KMS-11 (cell line): ENCODE data around the gene EZR.

Source experiments
- H2AFZ ChIP-seq: fragments of 200-600 bp; sonication (generic); 2 replicates; pipeline ENCODE4 v1.6.1; 2016; ENCODE audit warnings: antibody characterized with exemption, mixed run types, low read depth
- H3K27ac ChIP-seq: fragments of 200-600 bp; sonication (generic); 2 replicates; pipeline ENCODE4 v1.6.1; 2016; ENCODE audit warnings: mild to moderate bottlenecking, mixed run types
- H3K27me3 ChIP-seq: fragments of 200-600 bp; sonication (generic); 2 replicates; pipeline ENCODE4 v1.6.1; 2017; ENCODE audit warnings: mild to moderate bottlenecking, low read depth, mixed run types, moderate library complexity; ENCODE audit not compliant: insufficient read depth
- H3K36me3 ChIP-seq: fragments of 200-600 bp; sonication (generic); 2 replicates; pipeline ENCODE4 v1.6.1; 2017; ENCODE audit warnings: mild to moderate bottlenecking, mixed run types; ENCODE audit not compliant: insufficient read depth
- H3K4me1 ChIP-seq: fragments of 200-600 bp; sonication (generic); 2 replicates; pipeline ENCODE4 v1.6.1; 2016; ENCODE audit warnings: mild to moderate bottlenecking, low read depth, mixed run types; ENCODE audit not compliant: poor library complexity, severe bottlenecking
- H3K4me2 ChIP-seq: fragments of 200-600 bp; sonication (generic); 2 replicates; pipeline ENCODE4 v1.7.0; 2016; ENCODE audit warnings: mild to moderate bottlenecking, mixed run types
- H3K4me3 ChIP-seq: fragments of 200-600 bp; sonication (generic); IDR thresholded peaks from 2 replicates; pipeline ENCODE4 v1.6.1; 2017; ENCODE audit warnings: low read depth, low read length, mixed read lengths; ENCODE audit not compliant: insufficient read depth
- H3K79me2 ChIP-seq: fragments of 200-600 bp; sonication (generic); 2 replicates; pipeline ENCODE4 v1.6.1; 2016; ENCODE audit warnings: low read depth, mixed run types; ENCODE audit not compliant: insufficient read depth
- H3K9ac ChIP-seq: fragments of 200-600 bp; sonication (generic); 2 replicates; pipeline ENCODE4 v1.6.1; 2016; ENCODE audit warnings: mild to moderate bottlenecking, mixed run types
- H4K20me1 ChIP-seq: fragments of 200-600 bp; sonication (generic); 2 replicates; pipeline ENCODE4 v1.6.1; 2016; ENCODE audit warnings: mild to moderate bottlenecking, mixed run types; ENCODE audit not compliant: insufficient read depth
- CTCF ChIP-seq: fragments of 200-600 bp; sonication (generic); conservative IDR thresholded peaks from 2 replicates; pipeline ENCODE4 v1.6.1; 2017; ENCODE audit warnings: low read depth, mild to moderate bottlenecking, antibody characterized with exemption, low read length, moderate library complexity, mixed read lengths

The EZR gene

GRCh38 chr6:158847012-158847529 is 27.9 kb upstream of the EZR start:
- Histone ChIP-seq H2AFZ (no peak overlapping the region), H3K27me3 (no peaks in the 10 kb centered on the region), H3K36me3 (no peaks in the 10 kb centered on the region), H3K79me2 (no peaks in the 10 kb centered on the region), H3K4me1 (peaks cover 6% of the 10 kb centered on the region), H3K27ac (no peak overlapping the region), H3K9ac (no peak overlapping the region), H3K4me2 (no peak overlapping the region), H4K20me1 (no peaks in the 10 kb centered on the region), H3K4me3 (no peak overlapping the region)
- TF ChIP-seq CTCF = no peak

- Histone ChIP-seq H3K4me2 (no peak overlapping the region), H4K20me1 (no peaks in the 10 kb centered on the region), H3K36me3 (no peaks in the 10 kb centered on the region), H2AFZ (no peak overlapping the region), H3K27me3 (no peaks in the 10 kb centered on the region), H3K4me1 (no peaks in the 10 kb centered on the region), H3K27ac (no peak overlapping the region), H3K79me2 (no peaks in the 10 kb centered on the region), H3K9ac (no peak overlapping the region), H3K4me3 (no peak overlapping the region)
- no peak for TF ChIP-seq CTCF
These were observed 24.8 kb upstream of the EZR start for GRCh38 chr6:158843751-158844683.

GRCh38 chr6:158841358-158841757 is 22.2 kb upstream of the EZR start:
- Histone ChIP-seq H3K27me3 (no peaks in the 10 kb centered on the region), H3K36me3 (no peaks in the 10 kb centered on the region), H3K27ac (no peak overlapping the region)

GRCh38 chr6:158840465-158840864 is 21.3 kb upstream of the EZR start:
- no peak for TF ChIP-seq CTCF
- Histone ChIP-seq H3K36me3 (no peaks in the 10 kb centered on the region), H4K20me1 (no peaks in the 10 kb centered on the region), H3K4me3 (no peak overlapping the region), H3K4me1 (no peaks in the 10 kb centered on the region), H3K79me2 (no peaks in the 10 kb centered on the region), H3K4me2 (no peak overlapping the region), H3K27me3 (no peaks in the 10 kb centered on the region), H3K9ac (no peak overlapping the region), H3K27ac (no peak overlapping the region), H2AFZ (no peak overlapping the region)

More at GRCh38 chr6:158841358-158841757, 22.2 kb upstream of the EZR start:
- Histone ChIP-seq H3K4me3 (no peak overlapping the region), H3K4me1 (no peaks in the 10 kb centered on the region), H2AFZ (no peak overlapping the region), H3K79me2 (no peaks in the 10 kb centered on the region), H4K20me1 (no peaks in the 10 kb centered on the region), H3K4me2 (no peak overlapping the region), H3K9ac (no peak overlapping the region)
- no peak for TF ChIP-seq CTCF
